OCI-LY1 (cell line): Measurements from ENCODE around the gene FRMD4A.

Experiments used
- H2AFZ ChIP-seq: fragments of 200-600 bp; sonication (generic), shearing (Covaris generic); 2 replicates; pipeline ENCODE4 v1.6.0; 2014; ENCODE audit warnings: antibody characterized with exemption, mild to moderate bottlenecking, low read length
- H3F3A ChIP-seq: fragments of 200-600 bp; sonication (generic), shearing (Covaris generic); 2 replicates; pipeline ENCODE4 v1.6.0; 2014; ENCODE audit warnings: mild to moderate bottlenecking, antibody characterized with exemption, low read length, moderate library complexity; ENCODE audit not compliant: insufficient read depth
- H3K27ac ChIP-seq: fragments of 200-600 bp; sonication (generic); 2 replicates; pipeline ENCODE4 v1.5.1; 2014; ENCODE audit warnings: low read length, mixed run types, mild to moderate bottlenecking, low read depth; ENCODE audit not compliant: poor library complexity, severe bottlenecking
- H3K27me3 ChIP-seq: fragments of 200-600 bp; sonication (generic); 2 replicates; pipeline ENCODE4 v1.6.0; 2014; ENCODE audit warnings: antibody characterized with exemption, mild to moderate bottlenecking, low read length, moderate library complexity; ENCODE audit not compliant: insufficient read depth
- H3K36me3 ChIP-seq: fragments of 200-600 bp; sonication (generic); 2 replicates; pipeline ENCODE4 v1.6.1; 2014; ENCODE audit warnings: mild to moderate bottlenecking, antibody characterized with exemption, low read length, moderate library complexity, mixed read lengths; ENCODE audit not compliant: insufficient read depth
- H3K4me1 ChIP-seq: fragments of 200-600 bp; sonication (generic); 2 replicates; pipeline ENCODE4 v1.5.1; 2014; ENCODE audit warnings: mild to moderate bottlenecking, low read length, moderate library complexity; ENCODE audit not compliant: insufficient read depth, severe bottlenecking
- H3K4me2 ChIP-seq: fragments of 200-600 bp; sonication (generic), shearing (Covaris generic); 2 replicates; pipeline ENCODE4 v1.6.1; 2014; ENCODE audit warnings: low read length
- H3K4me3 ChIP-seq: fragments of 200-600 bp; sonication (generic); 2 replicates; pipeline ENCODE4 v1.5.1; 2014; ENCODE audit warnings: low read length, low read depth, mild to moderate bottlenecking, mixed read lengths; ENCODE audit not compliant: poor library complexity, severe bottlenecking
- H3K79me2 ChIP-seq: fragments of 200-600 bp; shearing (Covaris generic); 2 replicates; pipeline ENCODE4 v1.6.1; 2016; ENCODE audit warnings: mixed run types, low read length, mixed read lengths; ENCODE audit not compliant: insufficient read depth
- H3K9ac ChIP-seq: fragments of 200-600 bp; sonication (generic), shearing (Covaris generic); 2 replicates; pipeline ENCODE4 v1.6.1; 2014; ENCODE audit warnings: mild to moderate bottlenecking, low read length, mixed read lengths
- H3K9me2 ChIP-seq: fragments of 200-600 bp; sonication (generic), shearing (Covaris generic); 2 replicates; pipeline ENCODE4 v1.6.1; 2014; ENCODE audit warnings: low read depth, mild to moderate bottlenecking, low read length, mixed read lengths
- H3K9me3 ChIP-seq: fragments of 200-600 bp; shearing (Covaris generic); 2 replicates; pipeline ENCODE4 v1.6.1; 2014; ENCODE audit warnings: low read length, mixed read lengths
- H4K20me1 ChIP-seq: fragments of 200-600 bp; sonication (generic), shearing (Covaris generic); 2 replicates; pipeline ENCODE4 v1.6.0; 2016; ENCODE audit warnings: mild to moderate bottlenecking, low read length; ENCODE audit not compliant: insufficient read depth
- EZH2 ChIP-seq: fragments of 200-600 bp; sonication (generic), shearing (Covaris generic); IDR thresholded peaks from 2 replicates; pipeline ENCODE4 v1.8.0; 2017; ENCODE audit warnings: borderline replicate concordance, mixed run types, mild to moderate bottlenecking, antibody characterized with exemption, low read length, moderate library complexity, mixed read lengths
- TF ChIP-seq, protein P1 (sequence below): fragments of 200-600 bp; sonication (generic), shearing (Covaris generic); IDR thresholded peaks from 2 replicates; pipeline ENCODE4 v1.5.1; 2017; ENCODE audit warnings: mild to moderate bottlenecking, antibody characterized with exemption, low read length, moderate library complexity, mixed read lengths

FRMD4A gene

DNA sequence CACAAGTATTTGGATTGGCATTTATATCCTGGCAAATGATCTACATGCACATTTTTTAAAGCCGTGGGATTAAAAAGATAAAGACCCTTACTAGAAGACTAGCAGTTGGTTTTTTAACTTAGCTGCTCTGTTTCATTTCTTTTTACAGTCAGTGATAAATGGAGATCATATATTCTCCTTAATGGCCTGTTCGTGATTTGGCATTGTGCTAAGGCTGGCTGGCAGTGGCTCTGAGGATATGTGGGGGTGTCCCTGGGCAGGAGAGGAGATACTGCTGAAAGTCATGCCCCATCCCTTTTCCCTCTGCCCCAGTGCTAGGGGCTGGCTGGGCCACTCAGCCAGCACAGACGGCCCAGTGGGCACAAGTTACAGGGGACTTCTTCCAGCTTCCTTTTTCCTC is 402.3 kb downstream of the FRMD4A start:
- Histone ChIP-seq H3K36me3 (no peaks in the 10 kb centered on the region), H3K9me3 (no peaks in the 10 kb centered on the region), H3K27ac (no peak overlapping the region), H3K4me3 (no peak overlapping the region), H3K4me2 (no peak overlapping the region), H3K9me2 (no peaks in the 10 kb centered on the region), H4K20me1 (no peaks in the 10 kb centered on the region), H3K9ac (no peak overlapping the region), H3F3A (no peaks in the 10 kb centered on the region), H3K27me3 (no peaks in the 10 kb centered on the region), H2AFZ (no peak overlapping the region), H3K79me2 (no peaks in the 10 kb centered on the region), H3K4me1 (no peaks in the 10 kb centered on the region)
- no peak for TF ChIP-seq EZH2
- TF ChIP-seq, protein P1, sequence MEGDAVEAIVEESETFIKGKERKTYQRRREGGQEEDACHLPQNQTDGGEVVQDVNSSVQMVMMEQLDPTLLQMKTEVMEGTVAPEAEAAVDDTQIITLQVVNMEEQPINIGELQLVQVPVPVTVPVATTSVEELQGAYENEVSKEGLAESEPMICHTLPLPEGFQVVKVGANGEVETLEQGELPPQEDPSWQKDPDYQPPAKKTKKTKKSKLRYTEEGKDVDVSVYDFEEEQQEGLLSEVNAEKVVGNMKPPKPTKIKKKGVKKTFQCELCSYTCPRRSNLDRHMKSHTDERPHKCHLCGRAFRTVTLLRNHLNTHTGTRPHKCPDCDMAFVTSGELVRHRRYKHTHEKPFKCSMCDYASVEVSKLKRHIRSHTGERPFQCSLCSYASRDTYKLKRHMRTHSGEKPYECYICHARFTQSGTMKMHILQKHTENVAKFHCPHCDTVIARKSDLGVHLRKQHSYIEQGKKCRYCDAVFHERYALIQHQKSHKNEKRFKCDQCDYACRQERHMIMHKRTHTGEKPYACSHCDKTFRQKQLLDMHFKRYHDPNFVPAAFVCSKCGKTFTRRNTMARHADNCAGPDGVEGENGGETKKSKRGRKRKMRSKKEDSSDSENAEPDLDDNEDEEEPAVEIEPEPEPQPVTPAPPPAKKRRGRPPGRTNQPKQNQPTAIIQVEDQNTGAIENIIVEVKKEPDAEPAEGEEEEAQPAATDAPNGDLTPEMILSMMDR = no peak

DNA sequence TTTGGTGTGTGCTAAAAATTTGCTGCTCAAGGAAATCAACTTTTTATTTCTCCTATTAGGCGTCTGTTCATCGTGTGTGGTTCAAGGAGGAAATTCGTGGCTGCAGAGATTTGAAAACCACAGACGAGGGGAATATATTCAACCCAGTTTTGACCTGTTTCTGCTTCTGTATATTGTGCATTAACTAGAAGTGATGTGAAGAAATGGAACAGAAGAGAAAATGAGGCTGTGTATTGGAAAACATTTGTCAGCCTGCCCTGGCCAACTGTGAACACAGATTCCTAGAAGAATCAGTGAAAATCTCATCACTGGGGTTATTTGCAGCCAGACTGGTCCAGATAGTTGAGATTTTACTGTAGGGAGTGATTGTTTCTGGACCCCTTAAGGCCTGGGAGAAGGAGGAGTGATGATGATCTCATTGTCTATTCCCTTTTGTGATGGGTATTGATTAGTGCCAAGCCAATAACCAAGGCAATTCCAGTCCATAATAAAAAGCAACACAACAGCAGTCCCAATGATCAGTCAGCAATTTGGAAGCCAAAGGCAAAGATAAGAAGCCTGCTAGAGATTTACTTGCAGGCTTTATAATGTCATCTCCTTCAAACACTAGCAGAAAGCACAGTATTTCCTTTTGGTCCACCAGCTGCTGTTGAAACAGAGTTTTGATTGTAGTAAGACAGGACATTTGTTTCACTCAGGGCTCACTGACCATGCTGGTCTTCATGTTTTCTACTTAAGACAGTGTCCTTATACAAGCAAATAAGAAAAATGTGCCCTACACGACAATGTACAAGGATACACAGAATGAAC is 404.5 kb downstream of the FRMD4A start:
- Histone ChIP-seq H2AFZ (no peak overlapping the region), H3K27ac (no peak overlapping the region), H3F3A (no peaks in the 10 kb centered on the region), H3K79me2 (no peaks in the 10 kb centered on the region), H3K9me2 (no peaks in the 10 kb centered on the region), H4K20me1 (no peaks in the 10 kb centered on the region), H3K9ac (no peak overlapping the region), H3K9me3 (no peaks in the 10 kb centered on the region), H3K4me2 (no peak overlapping the region), H3K36me3 (no peaks in the 10 kb centered on the region), H3K4me1 (no peaks in the 10 kb centered on the region), H3K27me3 (no peaks in the 10 kb centered on the region), H3K4me3 (no peak overlapping the region)
- TF ChIP-seq, protein P1 = no peak
- no peak for TF ChIP-seq EZH2

DNA sequence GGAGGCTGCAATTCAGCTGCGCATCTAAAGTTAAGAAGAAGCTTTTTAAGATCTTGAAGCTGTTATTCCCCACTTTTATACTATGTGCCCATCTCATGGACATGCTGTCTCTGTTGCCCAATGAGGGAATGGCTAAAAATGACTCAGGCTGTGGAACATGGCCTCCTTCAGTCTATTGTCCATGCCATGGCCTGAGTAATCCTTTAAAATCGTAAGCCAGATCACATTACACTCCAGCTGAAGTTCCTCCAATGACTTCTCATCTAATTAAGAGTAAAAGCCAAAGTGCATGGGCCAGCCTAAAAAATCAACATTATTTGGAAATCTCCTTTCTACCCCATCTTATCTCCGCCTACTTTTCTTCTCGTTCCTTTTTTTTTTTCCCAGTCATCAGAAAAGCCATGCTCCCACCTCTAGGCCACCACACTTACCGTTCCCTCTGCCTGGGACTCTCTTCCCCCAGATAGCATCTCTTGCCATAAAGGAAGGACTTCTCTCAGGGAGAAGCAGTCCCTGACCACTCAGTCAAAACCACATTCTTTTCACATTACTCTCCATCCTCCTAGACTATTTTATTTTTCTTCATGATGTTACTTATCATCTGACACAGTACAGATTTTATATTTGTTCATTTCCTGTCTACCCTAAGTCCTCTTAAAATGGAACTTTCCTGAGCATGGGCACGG is 406.5 kb downstream of the FRMD4A start:
- Histone ChIP-seq H3K9me2 (no peaks in the 10 kb centered on the region), H3K27ac (no peak overlapping the region), H3K4me1 (no peaks in the 10 kb centered on the region), H3K9ac (no peak overlapping the region), H3K9me3 (no peaks in the 10 kb centered on the region), H4K20me1 (no peaks in the 10 kb centered on the region), H3F3A (no peaks in the 10 kb centered on the region), H3K27me3 (no peaks in the 10 kb centered on the region), H3K79me2 (no peaks in the 10 kb centered on the region), H3K4me3 (no peak overlapping the region), H3K4me2 (no peak overlapping the region), H2AFZ (no peak overlapping the region), H3K36me3 (no peaks in the 10 kb centered on the region)
- TF ChIP-seq EZH2 = no peak
- TF ChIP-seq, protein P1 = no peak
